GM18502 (cell line): ENCODE results near the gene MKI67.

Source experiments
- ATAC-seq: cut with Tn5 transposase; IDR thresholded peaks from one replicate; pipeline ENCODE4 v1.9.1; 2021; ENCODE audit warnings: mild to moderate bottlenecking; ENCODE audit not compliant: unreplicated experiment, poor library complexity

MKI67 gene

DNA sequence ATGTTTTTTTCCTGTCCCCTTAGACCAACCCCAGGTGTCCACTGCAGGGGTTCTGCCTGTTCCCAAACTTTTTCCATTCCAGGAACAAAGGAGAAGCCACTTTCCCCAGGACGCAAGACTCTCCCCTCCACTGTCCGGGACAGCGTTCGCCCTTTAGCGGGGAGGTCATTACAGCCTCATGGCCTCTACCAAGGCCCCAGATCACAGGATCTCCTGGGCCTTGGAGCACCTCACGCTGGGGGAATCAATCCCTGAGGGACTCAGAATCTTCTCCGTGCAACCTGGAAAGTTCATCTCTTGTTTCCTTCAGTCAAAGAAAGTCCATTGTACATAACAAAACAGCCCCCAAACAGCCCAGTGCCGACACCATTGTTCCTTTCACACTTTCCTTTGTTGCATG is 41.2 kb downstream of the MKI67 start:
- no peak for ATAC-seq

DNA sequence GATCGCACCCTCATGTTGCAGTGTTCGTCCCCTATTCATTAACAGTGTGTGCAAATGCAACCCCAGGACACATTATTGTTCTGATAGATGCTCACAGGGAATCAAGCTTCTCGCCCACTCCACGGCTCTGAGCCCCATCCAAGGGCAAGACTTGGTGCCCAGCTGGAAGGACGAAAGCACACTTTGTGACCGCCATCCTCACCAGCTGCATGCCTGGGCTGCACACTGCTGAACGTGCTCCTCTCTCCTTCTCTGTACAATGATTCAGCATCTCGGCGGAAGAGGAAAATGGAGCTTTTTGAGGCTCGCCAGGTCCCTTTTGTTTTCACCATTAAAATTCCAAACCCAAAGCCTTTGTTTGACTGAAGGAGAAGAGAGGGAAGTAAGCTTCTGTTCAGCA is 41.9 kb downstream of the MKI67 start:
- ATAC-seq = no peak

- no peak for ATAC-seq
These were observed 42.9 kb downstream of the MKI67 start for GRCh38 chr10:128083191-128083895.

DNA sequence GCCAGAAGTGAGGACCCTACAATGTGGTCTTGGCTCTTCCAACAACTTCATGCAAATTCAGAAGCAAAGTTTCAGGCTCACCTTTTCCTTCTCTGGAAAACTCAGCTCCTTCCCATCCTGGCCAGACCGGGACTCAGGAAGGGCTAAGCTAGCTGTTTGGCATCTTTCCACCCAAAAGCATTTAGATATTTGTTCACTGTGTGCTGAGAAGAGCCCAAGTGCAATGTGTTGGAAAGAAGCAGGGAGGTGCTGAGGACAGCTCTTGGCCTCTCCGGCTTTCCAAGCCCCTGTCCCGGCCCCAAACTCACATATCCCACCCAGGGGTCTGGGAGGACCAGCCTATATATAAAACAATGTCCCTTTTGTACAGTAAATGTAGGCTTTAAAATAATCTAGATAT is 44.5 kb downstream of the MKI67 start:
- no peak for ATAC-seq

GRCh38 chr10:128081222-128081621 is 45.0 kb downstream of the MKI67 start:
- ATAC-seq = no peak

DNA sequence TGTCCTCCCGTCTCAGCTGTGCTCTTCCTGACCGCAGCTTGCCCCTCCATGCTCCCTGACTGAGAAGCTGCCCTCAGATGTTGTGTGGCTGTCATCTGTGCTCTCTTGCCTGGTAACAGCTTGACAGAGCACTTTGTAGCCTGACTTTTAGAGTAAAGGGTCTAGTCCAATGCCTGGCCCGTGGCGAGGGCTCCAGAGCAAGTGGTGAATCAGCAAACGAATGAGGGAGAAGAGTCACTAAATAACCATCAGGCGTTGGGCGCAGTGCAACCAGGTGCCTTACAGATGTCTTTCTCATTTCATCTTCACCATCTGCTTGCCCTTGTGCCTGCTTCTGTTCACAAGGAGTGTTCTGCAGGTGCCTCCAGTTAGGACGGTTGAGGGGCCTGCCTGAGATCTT is 45.6 kb downstream of the MKI67 start:
- ATAC-seq = no peak

- ATAC-seq = no peak
These were observed 46.0 kb downstream of the MKI67 start for GRCh38 chr10:128080231-128080630.

- ATAC-seq = peak; percentile 87
These were observed 47.9 kb downstream of the MKI67 start for GRCh38 chr10:128078136-128078969.

- no peak for ATAC-seq
These were observed 48.9 kb downstream of the MKI67 start for GRCh38 chr10:128077155-128077875.

DNA sequence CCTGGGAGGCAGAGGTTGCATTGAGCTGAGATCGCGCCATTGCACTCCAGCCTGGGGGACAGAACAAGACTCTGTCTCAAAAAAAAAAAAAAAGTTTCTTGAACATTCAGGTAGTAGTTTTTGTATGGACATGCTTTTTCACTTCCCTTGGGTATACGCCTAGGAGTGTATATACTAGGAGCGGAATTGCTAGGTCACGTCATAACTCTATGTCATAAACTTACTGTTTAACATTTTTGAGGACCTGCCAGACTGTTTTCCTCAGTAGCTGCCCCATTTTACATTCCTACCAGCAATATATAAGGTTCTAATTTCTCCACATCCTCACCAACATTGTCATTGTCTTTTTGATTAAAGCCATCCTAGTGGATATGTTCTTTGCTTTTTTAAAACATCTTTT is 51.6 kb downstream of the MKI67 start:
- ATAC-seq = no peak

DNA sequence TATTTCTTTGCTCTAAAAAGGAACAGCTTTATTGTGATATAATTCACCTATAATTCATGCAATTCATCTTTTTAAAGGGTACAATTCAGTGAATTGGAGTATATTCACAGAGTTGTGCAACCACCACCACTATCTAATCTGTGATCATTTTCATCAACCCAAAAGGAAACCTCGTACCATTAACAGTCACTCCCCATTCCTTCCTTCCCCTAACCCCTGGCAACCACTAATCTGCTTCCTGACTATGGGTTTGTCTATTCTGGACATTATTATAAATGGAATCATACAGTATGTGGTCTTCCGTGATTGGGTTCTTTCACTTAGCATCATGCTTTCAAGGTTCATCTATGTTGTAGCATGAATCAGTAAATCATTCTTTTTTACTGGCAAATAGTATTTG is 52.3 kb downstream of the MKI67 start:
- no peak for ATAC-seq

DNA sequence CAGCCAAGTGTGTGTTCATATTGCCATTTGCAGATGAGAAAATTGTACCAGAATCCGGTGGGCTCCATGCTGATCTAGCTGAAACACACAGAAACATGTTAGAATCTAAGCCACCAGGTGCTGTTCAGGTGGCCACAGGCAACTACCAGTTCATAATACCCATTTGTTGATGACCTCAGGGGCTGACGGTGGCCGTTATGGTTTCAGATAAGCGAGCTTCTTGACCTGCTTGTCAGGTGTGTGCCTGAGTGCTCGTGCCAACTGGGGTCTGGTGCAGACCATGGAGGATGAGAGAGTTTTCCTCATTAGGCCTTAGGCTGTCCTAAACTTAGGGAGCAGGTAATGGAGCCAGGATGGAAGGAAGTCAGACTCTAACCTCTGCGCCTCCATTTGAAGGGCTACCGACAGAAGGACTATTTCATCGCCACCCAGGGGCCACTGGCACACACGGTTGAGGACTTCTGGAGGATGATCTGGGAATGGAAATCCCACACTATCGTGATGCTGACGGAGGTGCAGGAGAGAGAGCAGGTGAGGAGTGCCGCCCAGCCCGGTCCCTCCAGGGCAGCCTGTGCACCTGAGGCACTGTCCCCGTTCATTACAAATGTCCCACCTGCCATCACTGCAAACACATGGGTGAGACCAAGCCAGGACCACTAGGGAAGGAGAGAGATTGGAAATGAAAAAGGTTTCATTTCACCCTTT is 53.1 kb downstream of the MKI67 start:
- no peak for ATAC-seq

DNA sequence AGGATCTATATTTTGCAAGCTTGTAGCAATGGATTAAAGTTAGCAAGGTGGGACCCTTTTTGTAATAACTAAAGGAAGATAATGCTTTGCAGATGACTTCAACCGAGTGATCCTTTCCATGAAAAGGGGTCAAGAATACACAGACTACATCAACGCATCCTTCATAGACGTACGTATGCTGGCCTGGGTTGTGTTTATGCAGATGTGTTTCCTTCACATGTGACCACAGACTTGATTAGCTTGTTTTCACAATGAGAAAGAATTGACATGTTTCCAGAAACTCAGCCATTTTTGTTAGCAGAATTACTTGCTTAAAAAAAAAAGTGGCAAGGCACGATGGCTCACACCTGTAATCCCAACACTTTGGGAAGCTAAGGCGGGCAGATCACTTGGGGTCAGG is 54.2 kb downstream of the MKI67 start:
- no peak for ATAC-seq

DNA sequence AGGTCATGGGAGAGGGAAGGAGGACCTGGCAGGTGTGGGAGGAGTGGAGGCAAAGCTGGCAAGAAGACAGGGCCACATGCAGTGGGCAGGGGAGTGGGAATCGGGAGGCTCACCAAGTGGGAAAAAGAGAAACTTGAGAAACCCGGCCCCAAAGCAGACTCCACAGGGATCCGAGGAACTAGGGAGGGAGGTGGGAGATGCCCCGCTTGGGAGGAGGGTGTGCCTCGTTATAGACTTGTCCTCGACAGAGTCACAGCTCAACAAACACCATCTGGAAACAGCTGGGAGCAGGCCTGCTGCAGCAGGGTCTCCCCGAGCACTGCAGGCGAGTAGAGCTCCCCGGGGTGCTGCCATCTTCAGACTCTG is 54.8 kb downstream of the MKI67 start:
- no peak for ATAC-seq

DNA sequence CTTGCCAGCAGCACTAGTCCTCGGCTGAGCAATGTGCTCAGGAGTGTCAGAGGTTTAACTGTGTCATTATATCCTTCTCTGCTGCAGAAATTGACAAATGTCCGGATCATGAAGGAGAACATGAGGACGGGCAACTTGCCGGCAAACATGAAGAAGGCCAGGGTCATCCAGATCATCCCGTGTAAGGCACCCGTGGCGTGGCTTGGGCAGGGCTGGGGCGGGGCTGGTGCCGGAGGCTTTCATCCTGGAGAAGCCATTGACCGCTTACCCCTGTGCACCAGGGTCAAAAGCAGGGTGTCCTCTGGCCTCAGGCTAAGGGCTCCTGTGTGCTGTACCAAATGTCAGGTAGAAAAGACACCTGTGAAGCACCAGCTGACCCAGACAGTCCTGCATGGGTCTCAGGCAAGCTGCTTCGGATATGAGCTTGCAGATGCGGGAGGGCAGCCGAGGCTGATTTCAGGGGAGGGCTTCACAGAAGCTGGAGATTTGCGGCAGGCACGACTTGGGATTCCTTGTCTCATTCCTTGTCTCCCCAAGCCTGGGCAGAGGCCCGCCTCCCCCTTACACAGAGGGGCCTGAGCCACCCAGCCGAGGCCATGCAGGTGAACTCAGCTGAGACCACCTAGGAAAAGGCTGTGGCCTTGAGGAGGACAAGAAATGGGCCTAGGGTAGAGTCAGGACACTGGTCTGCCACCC is 55.4 kb downstream of the MKI67 start:
- ATAC-seq = no peak

DNA sequence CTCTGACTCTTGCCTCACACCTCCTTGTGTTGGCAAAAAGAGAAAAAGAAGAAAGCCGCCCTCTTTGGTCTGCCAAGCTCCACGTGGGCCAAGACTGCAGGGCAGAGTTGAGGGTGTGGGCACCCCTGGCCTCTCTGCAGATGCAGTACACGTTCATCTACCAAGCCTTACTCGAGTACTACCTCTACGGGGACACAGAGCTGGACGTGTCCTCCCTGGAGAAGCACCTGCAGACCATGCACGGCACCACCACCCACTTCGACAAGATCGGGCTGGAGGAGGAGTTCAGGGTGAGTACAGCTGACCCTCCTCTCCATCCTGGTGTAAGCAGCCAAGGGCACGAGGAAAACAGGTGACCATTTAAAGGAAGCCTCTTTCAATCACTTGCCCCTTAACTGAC is 56.1 kb downstream of the MKI67 start:
- ATAC-seq = no peak

GRCh38 chr10:128069351-128070051 is 56.7 kb downstream of the MKI67 start:
- peak; percentile 52 for ATAC-seq

DNA sequence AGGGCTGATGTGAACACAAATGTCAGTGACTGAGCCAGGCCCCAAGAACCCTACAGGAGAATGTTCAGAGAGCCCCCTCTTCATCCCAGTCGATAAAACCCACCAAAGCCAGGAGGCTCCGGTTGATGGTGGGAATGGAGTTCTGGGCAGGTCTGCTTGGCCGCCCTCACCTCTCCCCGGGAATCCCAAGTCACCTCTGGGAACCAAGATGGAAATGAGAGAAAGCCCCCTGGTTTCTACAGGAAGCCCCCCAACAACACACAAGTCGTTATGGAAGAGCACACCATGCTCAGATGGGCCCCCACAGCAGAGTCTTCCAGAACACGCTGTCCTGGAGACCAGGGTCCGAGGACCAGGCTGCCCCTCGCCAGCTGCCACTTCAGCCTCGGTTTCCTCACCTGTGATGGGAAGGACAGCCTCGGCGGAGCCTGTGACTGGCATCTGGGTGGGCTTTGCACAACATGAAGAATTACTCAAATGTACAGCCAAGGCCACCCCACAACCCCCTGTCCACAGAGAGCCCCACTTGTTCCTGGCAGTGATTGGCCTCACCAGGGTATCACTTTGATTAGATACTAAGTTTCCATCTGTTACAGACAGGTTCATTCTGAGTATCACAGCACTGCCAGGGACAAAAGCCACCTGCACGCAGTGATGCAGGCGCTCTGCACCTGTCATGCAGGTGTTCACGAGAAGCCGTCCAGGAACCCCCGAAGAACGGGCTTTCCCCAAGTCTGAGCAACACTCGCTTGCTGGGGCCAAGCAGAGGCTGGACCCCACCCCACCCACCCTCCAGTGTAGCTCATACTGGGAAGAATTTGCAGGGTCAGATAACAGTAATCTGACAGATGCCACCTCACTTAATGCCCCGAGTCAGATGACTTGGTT is 57.6 kb downstream of the MKI67 start:
- ATAC-seq = no peak
